Loucy (cell line): ENCODE data around the gene PAF1.
A peak's percentile ranks its signal among the peaks of the same experiment; 100 is the strongest.

Experiments
- H2AFZ ChIP-seq: fragments of 200-600 bp; sonication (generic); 2 replicates; pipeline ENCODE4 v1.6.0; 2016; ENCODE audit warnings: antibody characterized with exemption, mild to moderate bottlenecking, low read length, moderate library complexity
- H3F3A ChIP-seq: fragments of 200-600 bp; 2 replicates; pipeline ENCODE4 v1.6.0; 2016; ENCODE audit warnings: antibody characterized with exemption, low read depth, mild to moderate bottlenecking
- H3K27me3 ChIP-seq: fragments of 200-600 bp; sonication (generic); 2 replicates; pipeline ENCODE4 v1.6.1; 2014; ENCODE audit warnings: low read length, mild to moderate bottlenecking; ENCODE audit not compliant: insufficient read depth, poor library complexity, severe bottlenecking
- H3K36me3 ChIP-seq: fragments of 200-600 bp; sonication (generic); 2 replicates; pipeline ENCODE4 v1.6.1; 2016; ENCODE audit warnings: low read length; ENCODE audit not compliant: insufficient read depth
- H3K4me1 ChIP-seq: fragments of 200-600 bp; sonication (generic); 2 replicates; pipeline ENCODE4 v1.5.1; 2014; ENCODE audit warnings: low read length, mild to moderate bottlenecking; ENCODE audit not compliant: insufficient read depth, poor library complexity, severe bottlenecking
- H3K4me2 ChIP-seq: fragments of 200-600 bp; sonication (generic); 2 replicates; pipeline ENCODE4 v1.6.0; 2014; ENCODE audit warnings: antibody characterized with exemption, low read length, low read depth, mild to moderate bottlenecking; ENCODE audit not compliant: poor library complexity, severe bottlenecking
- H3K4me3 ChIP-seq: fragments of 200-600 bp; sonication (generic); 2 replicates; pipeline ENCODE4 v1.5.1; 2014; ENCODE audit warnings: low read length, mild to moderate bottlenecking, mixed read lengths; ENCODE audit not compliant: poor library complexity, severe bottlenecking
- H3K79me2 ChIP-seq: fragments of 200-600 bp; sonication (generic); 2 replicates; pipeline ENCODE4 v1.6.1; 2014; ENCODE audit warnings: low read length; ENCODE audit not compliant: insufficient read depth
- H3K9ac ChIP-seq: fragments of 200-600 bp; sonication (generic); 2 replicates; pipeline ENCODE4 v1.6.0; 2014; ENCODE audit warnings: mild to moderate bottlenecking, low read depth, low read length, moderate library complexity; ENCODE audit not compliant: poor library complexity, severe bottlenecking
- H3K9me2 ChIP-seq: fragments of 200-600 bp; sonication (generic); replicated peaks from 2 replicates; pipeline ENCODE4 v1.6.1; 2016; ENCODE audit warnings: low read depth, low read length, mixed read lengths
- H3K9me3 ChIP-seq: fragments of 200-600 bp; sonication (generic); 2 replicates; pipeline ENCODE4 v1.6.1; 2014; ENCODE audit warnings: mild to moderate bottlenecking, antibody characterized with exemption, low read length, low read depth; ENCODE audit not compliant: insufficient read depth
- H4K20me1 ChIP-seq: fragments of 200-600 bp; sonication (generic); 2 replicates; pipeline ENCODE4 v1.6.0; 2014; ENCODE audit warnings: antibody characterized with exemption, low read length, mild to moderate bottlenecking; ENCODE audit not compliant: insufficient read depth, poor library complexity, severe bottlenecking
- CTCF ChIP-seq: fragments of 200-600 bp; sonication (generic); conservative IDR thresholded peaks from 2 replicates; pipeline ENCODE4 v1.5.1; 2014; ENCODE audit warnings: mild to moderate bottlenecking, antibody characterized with exemption, low read length
- EZH2phosphoT487 ChIP-seq: fragments of 200-600 bp; IDR thresholded peaks from 2 replicates; pipeline ENCODE4 v1.6.1; 2018; ENCODE audit warnings: antibody characterized with exemption, mild to moderate bottlenecking, moderate library complexity, borderline replicate concordance

Gene PAF1

GRCh38 chr19:39416152-39417120 is 25.5 kb upstream of the PAF1 start:
- no peak overlapping the region for H2AFZ ChIP-seq
- no peak overlapping the region for H3K9ac ChIP-seq
- H3K9me2 ChIP-seq: no peaks in the 10 kb centered on the region
- H4K20me1 ChIP-seq: peaks cover 28% of the 10 kb centered on the region
- H3K4me3 ChIP-seq: no peak overlapping the region
- H3K9me3 ChIP-seq: no peaks in the 10 kb centered on the region
- no peaks in the 10 kb centered on the region for H3F3A ChIP-seq
- TF ChIP-seq EZH2phosphoT487 (no peak), CTCF (no peak)
- H3K79me2 ChIP-seq: peaks cover 44% of the 10 kb centered on the region
- peaks cover 5% of the 10 kb centered on the region for H3K27me3 ChIP-seq
- peaks cover 8% of the 10 kb centered on the region; the same call in 1 of the 2 replicates for H3K36me3 ChIP-seq
- H3K4me2 ChIP-seq: peak overlapping the region; percentile 80
- H3K4me1 ChIP-seq: peaks cover 21% of the 10 kb centered on the region

- no peak for TF ChIP-seq EZH2phosphoT487
- 0 out of 2 replicates have a peak, but pooled peaks have one; percentile 25 for TF ChIP-seq CTCF
- Histone ChIP-seq H3K9me2 (no peaks in the 10 kb centered on the region), H3K9me3 (no peaks in the 10 kb centered on the region), H3K27me3 (peaks cover 5% of the 10 kb centered on the region), H4K20me1 (peaks cover 28% of the 10 kb centered on the region), H3K4me1 (peaks cover 31% of the 10 kb centered on the region), H3K9ac (peak overlapping the region; percentile 98), H2AFZ (no peak overlapping the region), H3F3A (no peaks in the 10 kb centered on the region), H3K4me3 (peak overlapping the region; percentile 90), H3K36me3 (peaks cover 8% of the 10 kb centered on the region; the same call in 1 of the 2 replicates), H3K79me2 (peaks cover 53% of the 10 kb centered on the region), H3K4me2 (peak overlapping the region; percentile 80)
These were observed 24.5 kb upstream of the PAF1 start for GRCh38 chr19:39415111-39416046.

GRCh38 chr19:39413911-39414608 is 23.2 kb upstream of the PAF1 start:
- peak overlapping the region; percentile 98 for H3K9ac ChIP-seq
- no peaks in the 10 kb centered on the region for H3F3A ChIP-seq
- H4K20me1 ChIP-seq: peaks cover 30% of the 10 kb centered on the region
- no peak for TF ChIP-seq EZH2phosphoT487
- TF ChIP-seq CTCF: peak; percentile 52
- peak overlapping the region; percentile 90 for H3K4me3 ChIP-seq
- H3K9me2 ChIP-seq: no peaks in the 10 kb centered on the region
- H3K79me2 ChIP-seq: peaks cover 65% of the 10 kb centered on the region
- H3K27me3 ChIP-seq: peaks cover 5% of the 10 kb centered on the region
- H3K36me3 ChIP-seq: peaks cover 7% of the 10 kb centered on the region; the same call in 1 of the 2 replicates
- no peaks in the 10 kb centered on the region for H3K9me3 ChIP-seq
- peaks cover 38% of the 10 kb centered on the region for H3K4me1 ChIP-seq
- peak overlapping the region; percentile 76 for H2AFZ ChIP-seq
- peak overlapping the region; percentile 80 for H3K4me2 ChIP-seq
